A673 (cell line): Measurements from ENCODE around the gene CLHC1. TPM values are rescaled to one million over a fixed set of nuclear protein-coding genes. Genes with fewer than 3 reads are reported as not detected.
A peak's percentile ranks its signal among the peaks of the same experiment; 100 is the strongest.
"Not testable (repeated sequence)": the region's sequence is repeated elsewhere in the genome, so short reads cannot be mapped to it uniquely, and the experiment has no call there.

ENCODE experiments used
- BruUV-seq: library from RNA; stranded (reverse); fragments of 400-500 nt; replicated peaks from 2 replicates; lab custom pipeline; 2021; lab: Mats Ljungman, UMichigan
- CTCF ChIA-PET: fragments of 300-600 bp; sonication (Branson Sonifier 250); formaldehyde crosslinking; loops from one replicate; lab custom pipeline; 2022; ENCODE audit warnings: antibody characterized with exemption; lab: Charles Lee
- POLR2A ChIA-PET: fragments of 300-600 bp; sonication (Branson Sonifier 250); formaldehyde crosslinking; loops from one replicate; lab custom pipeline; 2022; ENCODE audit warnings: antibody characterized with exemption; ENCODE audit not compliant: low non-redundant PET; lab: Charles Lee
- DNase-seq: peaks from one replicate; pipeline ENCODE4 v3.0.0-alpha.2; 2015; ENCODE audit warnings: low spot score
- H3K27ac ChIP-seq: fragments of 200-600 bp; sonication (generic); 2 replicates; pipeline ENCODE4 v1.5.1; 2016; ENCODE audit warnings: mixed run types, low read depth, mild to moderate bottlenecking, mixed read lengths, antibody characterized with exemption, low read length; ENCODE audit not compliant: poor library complexity, severe bottlenecking
- H3K27me3 ChIP-seq: fragments of 200-600 bp; sonication (generic); replicated peaks from 2 replicates; pipeline ENCODE4 v1.6.1; 2017; ENCODE audit warnings: mixed run types, low read depth, mild to moderate bottlenecking, mixed read lengths, antibody characterized with exemption, low read length; ENCODE audit not compliant: insufficient read depth, poor library complexity
- H3K36me3 ChIP-seq: fragments of 200-600 bp; sonication (generic); 2 replicates; pipeline ENCODE4 v1.6.1; 2016; ENCODE audit warnings: mixed run types, mild to moderate bottlenecking, mixed read lengths, antibody characterized with exemption, low read length; ENCODE audit not compliant: insufficient read depth, poor library complexity, severe bottlenecking
- H3K4me1 ChIP-seq: fragments of 200-600 bp; sonication (generic); 2 replicates; pipeline ENCODE4 v1.6.1; 2017; ENCODE audit warnings: mixed run types, mild to moderate bottlenecking, mixed read lengths, antibody characterized with exemption, low read length; ENCODE audit not compliant: insufficient read depth, poor library complexity, severe bottlenecking
- H3K4me3 ChIP-seq: fragments of 200-600 bp; sonication (generic); 2 replicates; pipeline ENCODE4 v1.5.1; 2016; ENCODE audit warnings: low read depth, mixed run types, mild to moderate bottlenecking, mixed read lengths, low read length; ENCODE audit not compliant: poor library complexity, severe bottlenecking
- H3K9me3 ChIP-seq: fragments of 200-600 bp; sonication (generic); 2 replicates; pipeline ENCODE4 v1.6.1; 2016; ENCODE audit warnings: mixed run types, low read depth, mild to moderate bottlenecking, mixed read lengths, antibody characterized with exemption, low read length; ENCODE audit not compliant: poor library complexity, severe bottlenecking
- EZH2 ChIP-seq: fragments of 200-600 bp; sonication (generic); IDR thresholded peaks from 2 replicates; pipeline ENCODE4 v1.6.1; 2017; ENCODE audit warnings: borderline replicate concordance, low read depth, mild to moderate bottlenecking, mixed read lengths, antibody characterized with exemption, low read length; ENCODE audit not compliant: poor library complexity, severe bottlenecking
- intact Hi-C: fragments of 100-400 bp; cut with micrococcal nuclease; formaldehyde crosslinking; loops from one replicate; pipeline ENCODE4 v1.10.0; 2022; ENCODE audit not compliant: unreplicated experiment
- total RNA-seq: library from RNA; stranded (reverse); gene quantifications from 2 replicates; pipeline ENCODE4 v1.2.3, GENCODE V29; 2021
- TF ChIP-seq, protein P1 (sequence below): fragments of 300-800, 200-600 bp; sonication (generic); conservative IDR thresholded peaks from 2 replicates; pipeline ENCODE4 v1.5.1; 2017; ENCODE audit warnings: low read depth, mild to moderate bottlenecking, antibody characterized with exemption, low read length, moderate library complexity, mixed read lengths

The CLHC1 gene
- total RNA-seq, 1 experiment from 2014 or later = 9.1 TPM

DNA sequence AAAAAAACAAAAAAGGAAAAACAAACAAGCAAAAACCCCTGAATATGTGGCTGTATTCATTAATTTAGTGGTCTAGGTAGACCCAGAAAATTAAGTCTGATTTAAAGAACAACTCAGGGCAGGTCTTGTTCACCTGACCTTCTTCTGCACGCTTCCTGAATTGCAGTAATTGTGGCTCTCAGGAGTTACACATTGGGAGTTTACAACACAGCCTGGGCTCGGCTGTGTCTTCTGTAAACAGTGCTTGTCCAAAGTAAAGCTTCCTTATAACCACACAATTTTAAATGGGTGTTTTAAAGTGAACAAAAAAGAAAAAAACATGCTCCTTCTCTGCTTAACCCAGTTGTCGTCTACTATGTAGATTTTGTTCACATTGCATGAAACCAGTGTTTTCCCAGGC, 45.2 kb upstream of the CLHC1 start:
- no peak for DNase-seq
- intact Hi-C loops = no loop called here

DNA sequence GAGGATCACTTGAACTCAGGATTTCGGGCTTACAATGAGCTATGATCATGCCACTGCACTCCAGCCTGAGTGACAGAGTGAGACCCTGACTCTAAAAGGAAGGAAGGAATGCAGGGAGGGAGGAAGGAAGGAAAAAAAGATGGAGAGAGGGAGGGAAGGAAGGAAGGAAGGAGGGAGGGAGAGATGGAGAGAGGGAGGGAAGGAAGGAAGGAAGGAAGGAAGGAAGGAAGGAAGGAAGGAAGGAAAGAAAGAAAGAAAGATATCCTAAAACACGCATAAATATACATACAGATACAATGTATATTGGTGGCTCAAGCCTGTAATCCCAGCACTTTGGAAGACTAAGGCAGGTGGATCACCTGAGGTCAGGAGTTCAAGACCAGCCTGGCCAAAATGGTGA, 42.3 kb upstream of the CLHC1 start:
- CTCF ChIA-PET, DNase-seq, intact Hi-C loops: not testable (repeated sequence)

More for the DNA sequence above, 45.2 kb upstream of the CLHC1 start:
- Histone ChIP-seq H3K4me3 (no peak overlapping the region), H3K9me3 (no peaks in the 10 kb centered on the region), H3K27ac (no peak overlapping the region), H3K27me3 (no peaks in the 10 kb centered on the region), H3K4me1 (no peaks in the 10 kb centered on the region), H3K36me3 (no peaks in the 10 kb centered on the region)
- CTCF ChIA-PET = no interaction called here
- no peak for TF ChIP-seq EZH2
- TF ChIP-seq, protein P1, sequence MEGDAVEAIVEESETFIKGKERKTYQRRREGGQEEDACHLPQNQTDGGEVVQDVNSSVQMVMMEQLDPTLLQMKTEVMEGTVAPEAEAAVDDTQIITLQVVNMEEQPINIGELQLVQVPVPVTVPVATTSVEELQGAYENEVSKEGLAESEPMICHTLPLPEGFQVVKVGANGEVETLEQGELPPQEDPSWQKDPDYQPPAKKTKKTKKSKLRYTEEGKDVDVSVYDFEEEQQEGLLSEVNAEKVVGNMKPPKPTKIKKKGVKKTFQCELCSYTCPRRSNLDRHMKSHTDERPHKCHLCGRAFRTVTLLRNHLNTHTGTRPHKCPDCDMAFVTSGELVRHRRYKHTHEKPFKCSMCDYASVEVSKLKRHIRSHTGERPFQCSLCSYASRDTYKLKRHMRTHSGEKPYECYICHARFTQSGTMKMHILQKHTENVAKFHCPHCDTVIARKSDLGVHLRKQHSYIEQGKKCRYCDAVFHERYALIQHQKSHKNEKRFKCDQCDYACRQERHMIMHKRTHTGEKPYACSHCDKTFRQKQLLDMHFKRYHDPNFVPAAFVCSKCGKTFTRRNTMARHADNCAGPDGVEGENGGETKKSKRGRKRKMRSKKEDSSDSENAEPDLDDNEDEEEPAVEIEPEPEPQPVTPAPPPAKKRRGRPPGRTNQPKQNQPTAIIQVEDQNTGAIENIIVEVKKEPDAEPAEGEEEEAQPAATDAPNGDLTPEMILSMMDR = no peak
- POLR2A ChIA-PET = no interaction called here
- no TSS peak for BruUV-seq

DNA sequence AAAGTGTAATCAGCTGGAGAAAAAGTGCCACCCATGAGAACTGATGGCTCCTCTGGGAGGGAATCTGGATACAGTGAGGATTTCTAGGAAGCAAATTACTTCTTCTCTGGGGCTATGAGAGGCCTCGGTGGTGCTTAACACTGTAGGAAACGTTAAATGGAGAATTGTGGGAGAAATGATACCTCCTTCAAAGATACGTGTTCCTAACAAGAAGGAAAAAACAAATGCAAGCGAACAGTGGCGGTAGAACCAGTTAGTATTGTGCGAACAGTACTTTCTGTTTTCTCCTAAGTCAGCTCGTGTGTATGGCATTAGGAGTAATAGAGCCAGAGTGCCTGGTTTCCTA, 37.5 kb upstream of the CLHC1 start:
- ChIA-PET POLR2A (interaction anchor here (0.6 kb wide), 1 partner anchor 39 kb away, joined by 4 read pairs; no protein-coding TSS in a partner anchor), CTCF (interaction anchor here (0.7 kb wide), 1 partner anchor 1163 kb away, joined by 3 read pairs; no protein-coding TSS in a partner anchor)
- Histone ChIP-seq H3K9me3 (no peaks in the 10 kb centered on the region), H3K4me3 (peak overlapping the region; percentile 65), H3K27me3 (no peaks in the 10 kb centered on the region), H3K27ac (peak overlapping the region; percentile 72), H3K36me3 (peaks cover 9% of the 10 kb centered on the region), H3K4me1 (no peaks in the 10 kb centered on the region)
- TSS peak; percentile 96 for BruUV-seq
- TF ChIP-seq, protein P1 = no peak
- TF ChIP-seq EZH2 = no peak
- intact Hi-C loops = loop anchor here (10.0 kb wide), 2 partner anchors 165 to 345 kb away; partner anchors contain the start of gene PPP4R3B
- DNase-seq = peak; percentile 10

More for the DNA sequence above, 42.3 kb upstream of the CLHC1 start:
- H3K36me3 ChIP-seq, H3K27ac ChIP-seq, BruUV-seq, H3K9me3 ChIP-seq, POLR2A ChIA-PET, H3K4me3 ChIP-seq, H3K27me3 ChIP-seq, H3K4me1 ChIP-seq: not testable (repeated sequence)
